Naive B cell (primary cell): ENCODE data around the gene PIK3R3. TPM values are rescaled to one million over a fixed set of nuclear protein-coding genes. Genes with fewer than 3 reads are reported as not detected.
A peak's percentile ranks its signal among the peaks of the same experiment; 100 is the strongest.

Experiments
- ATAC-seq, 2 donors: fragments of 150-1000 bp; cut with Tn5 transposase; 2 replicates each; pipeline ENCODE4 v1.10.0; 2021; ENCODE audit warnings: low read depth in 2 of 2, mild to moderate bottlenecking in 2 of 2, moderate library complexity in 2 of 2
- DNase-seq: peaks from one replicate; pipeline ENCODE4 v3.0.0; 2022
- H3K27ac Mint-ChIP-seq, 6 donors: one replicate each; pipeline ENCODE4 v1.8.0; 2020 to 2022; ENCODE audit warnings: mild to moderate bottlenecking in 6 of 6, mixed read lengths in 6 of 6, moderate library complexity in 5 of 6, inconsistent platforms in 2 of 6
- H3K27me3 Mint-ChIP-seq, 3 donors: one replicate each; pipeline ENCODE4 v1.8.0; 2021 to 2022; ENCODE audit warnings: mixed read lengths in 3 of 3, mild to moderate bottlenecking in 1 of 3
- H3K36me3 Mint-ChIP-seq, 2 donors: one replicate each; pipeline ENCODE4 v1.8.0; 2020 to 2022; ENCODE audit warnings: mixed read lengths in 2 of 2, inconsistent platforms in 1 of 2, mild to moderate bottlenecking in 1 of 2
- H3K4me1 Mint-ChIP-seq, 3 donors: one replicate each; pipeline ENCODE4 v1.8.0; 2020 to 2022; ENCODE audit warnings: mixed read lengths in 3 of 3, inconsistent platforms in 1 of 3, mild to moderate bottlenecking in 1 of 3, moderate library complexity in 1 of 3
- H3K4me3 Mint-ChIP-seq, 8 donors: one replicate each; pipeline ENCODE4 v1.8.0; 2020 to 2022; ENCODE audit warnings: mild to moderate bottlenecking in 8 of 8, mixed read lengths in 8 of 8, moderate library complexity in 8 of 8, inconsistent platforms in 2 of 8
- H3K9me3 Mint-ChIP-seq, 7 donors: one replicate each; pipeline ENCODE4 v1.8.0; 2020 to 2022; ENCODE audit warnings: mixed read lengths in 7 of 7, mild to moderate bottlenecking in 5 of 7, inconsistent platforms in 2 of 7, moderate library complexity in 1 of 7
- polyA plus RNA-seq, 6 donors: library from polyadenylated mRNA; unstranded; fragments of 300-500 nt; fragmentation: Illumina TruSeq; gene quantifications; one replicate each; pipeline ENCODE4 v1.2.3, GENCODE V29; 2021; ENCODE audit warnings: low read depth in 6 of 6

The PIK3R3 gene
- polyA plus RNA-seq, 6 donors from 2014 or later = 0.11 to 0.31 (median 0.25) TPM; not detected in 3

- no peaks in the 10 kb centered on the region for H3K36me3 Mint-ChIP-seq
- H3K9me3 Mint-ChIP-seq = no peaks in the 10 kb centered on the region
- no peak overlapping the region for H3K27ac Mint-ChIP-seq
- ATAC-seq = no peak
- H3K4me1 Mint-ChIP-seq = peaks cover 18 to 21% (median 19%) of the 10 kb centered on the region in 3 donors
- DNase-seq = no peak
- H3K27me3 Mint-ChIP-seq = peaks cover 33 to 52% (median 40%) of the 10 kb centered on the region in 3 donors
- H3K4me3 Mint-ChIP-seq = peak overlapping the region in 1 of 8 donors; percentile 4
Measured at GRCh38 chr1:46136711-46137110, 4.3 kb upstream of the PIK3R3 start.

GRCh38 chr1:46134660-46135331, 2.4 kb upstream of the PIK3R3 start:
- no peaks in the 10 kb centered on the region for H3K36me3 Mint-ChIP-seq

GRCh38 chr1:46133781-46134350, 1.4 kb upstream of the PIK3R3 start:
- H3K4me1 Mint-ChIP-seq = peaks cover 21 to 28% (median 24%) of the 10 kb centered on the region in 3 donors
- H3K27ac Mint-ChIP-seq = no peak overlapping the region
- H3K27me3 Mint-ChIP-seq = peaks cover 37 to 58% (median 48%) of the 10 kb centered on the region in 3 donors
- no peak for DNase-seq
- no peaks in the 10 kb centered on the region for H3K36me3 Mint-ChIP-seq
- H3K9me3 Mint-ChIP-seq = peaks cover 0 to 3% (median 0%) of the 10 kb centered on the region in 7 donors
- ATAC-seq = no peak
- H3K4me3 Mint-ChIP-seq = peak overlapping the region; percentile 95 to 100 (median 98)

More at GRCh38 chr1:46134660-46135331, 2.4 kb upstream of the PIK3R3 start:
- Mint-ChIP-seq H3K4me3 (peak overlapping the region in 1 of 8 donors; percentile 95), H3K27me3 (peaks cover 37 to 60% (median 47%) of the 10 kb centered on the region in 3 donors), H3K27ac (no peak overlapping the region), H3K4me1 (peaks cover 21 to 28% (median 24%) of the 10 kb centered on the region in 3 donors), H3K9me3 (no peaks in the 10 kb centered on the region)
- no peak for ATAC-seq
- DNase-seq = no peak

GRCh38 chr1:46133181-46133658, 791 bp upstream of the PIK3R3 start:
- Mint-ChIP-seq H3K4me3 (peak overlapping the region; percentile 95 to 100 (median 98)), H3K36me3 (no peaks in the 10 kb centered on the region), H3K27ac (peak overlapping the region in 4 of 6 donors; percentile 85 to 93 (median 88)), H3K27me3 (peaks cover 41 to 54% (median 53%) of the 10 kb centered on the region in 3 donors), H3K4me1 (peaks cover 21 to 28% (median 24%) of the 10 kb centered on the region in 3 donors), H3K9me3 (peaks cover 0 to 3% (median 0%) of the 10 kb centered on the region in 7 donors)
- no peak for DNase-seq
- peak; percentile 41 to 49 for ATAC-seq

GRCh38 chr1:46131712-46132528, 509 bp downstream of the PIK3R3 start:
- Mint-ChIP-seq H3K4me3 (peak overlapping the region; percentile 95 to 100 (median 98)), H3K4me1 (peaks cover 21 to 28% (median 24%) of the 10 kb centered on the region in 3 donors), H3K9me3 (peaks cover 0 to 3% (median 0%) of the 10 kb centered on the region in 7 donors), H3K27ac (peak overlapping the region in 5 of 6 donors; percentile 57 to 90 (median 82)), H3K36me3 (no peaks in the 10 kb centered on the region), H3K27me3 (peaks cover 41 to 50% (median 49%) of the 10 kb centered on the region in 3 donors)
- DNase-seq = peak; percentile 10
- peak; percentile 24 to 31 for ATAC-seq

- Mint-ChIP-seq H3K27me3 (peaks cover 41 to 42% (median 42%) of the 10 kb centered on the region in 3 donors), H3K4me1 (peaks cover 21 to 28% (median 24%) of the 10 kb centered on the region in 3 donors), H3K27ac (peak overlapping the region in 1 of 6 donors; percentile 22), H3K4me3 (peak overlapping the region in 7 of 8 donors; percentile 35 to 99 (median 95)), H3K36me3 (no peaks in the 10 kb centered on the region), H3K9me3 (peaks cover 0 to 3% (median 0%) of the 10 kb centered on the region in 7 donors)
- DNase-seq (no peak), ATAC-seq (no peak)
Measured at GRCh38 chr1:46131093-46131492, 1.3 kb downstream of the PIK3R3 start.

GRCh38 chr1:46130606-46131005, 1.8 kb downstream of the PIK3R3 start:
- peaks cover 21 to 28% (median 24%) of the 10 kb centered on the region in 3 donors for H3K4me1 Mint-ChIP-seq
- H3K36me3 Mint-ChIP-seq = no peaks in the 10 kb centered on the region
- H3K4me3 Mint-ChIP-seq = peak overlapping the region in 2 of 8 donors; percentile 65 to 98
- H3K9me3 Mint-ChIP-seq = peaks cover 0 to 3% (median 0%) of the 10 kb centered on the region in 7 donors
- no peak for ATAC-seq
- H3K27ac Mint-ChIP-seq = no peak overlapping the region
- peaks cover 40 to 42% (median 41%) of the 10 kb centered on the region in 3 donors for H3K27me3 Mint-ChIP-seq
- no peak for DNase-seq

GRCh38 chr1:46130121-46130520, 2.3 kb downstream of the PIK3R3 start:
- no peak overlapping the region for H3K27ac Mint-ChIP-seq
- H3K4me1 Mint-ChIP-seq = peaks cover 21 to 28% (median 24%) of the 10 kb centered on the region in 3 donors
- no peaks in the 10 kb centered on the region for H3K36me3 Mint-ChIP-seq
- DNase-seq = no peak
- no peak for ATAC-seq
- H3K9me3 Mint-ChIP-seq = peaks cover 0 to 3% (median 0%) of the 10 kb centered on the region in 7 donors
- peak overlapping the region in 1 of 8 donors; percentile 65 for H3K4me3 Mint-ChIP-seq
- peaks cover 40 to 42% (median 41%) of the 10 kb centered on the region in 3 donors for H3K27me3 Mint-ChIP-seq

GRCh38 chr1:46128344-46128743, 4.1 kb downstream of the PIK3R3 start:
- Mint-ChIP-seq H3K4me1 (peaks cover 15 to 29% (median 18%) of the 10 kb centered on the region in 3 donors), H3K27me3 (peaks cover 37 to 42% (median 41%) of the 10 kb centered on the region in 3 donors), H3K27ac (no peak overlapping the region), H3K36me3 (no peaks in the 10 kb centered on the region), H3K4me3 (no peak overlapping the region), H3K9me3 (peaks cover 0 to 3% (median 0%) of the 10 kb centered on the region in 7 donors)
- DNase-seq = no peak
- no peak for ATAC-seq

GRCh38 chr1:46118856-46119255, 13.6 kb downstream of the PIK3R3 start:
- no peak overlapping the region for H3K4me3 Mint-ChIP-seq
- DNase-seq = no peak
- ATAC-seq = no peak
- H3K27me3 Mint-ChIP-seq = peaks cover 0 to 4% (median 0%) of the 10 kb centered on the region in 3 donors
- peaks cover 0 to 6% (median 0%) of the 10 kb centered on the region in 3 donors for H3K4me1 Mint-ChIP-seq
- no peak overlapping the region for H3K27ac Mint-ChIP-seq
- no peaks in the 10 kb centered on the region for H3K9me3 Mint-ChIP-seq
- H3K36me3 Mint-ChIP-seq = no peaks in the 10 kb centered on the region

GRCh38 chr1:46117810-46118494, 14.5 kb downstream of the PIK3R3 start:
- no peaks in the 10 kb centered on the region for H3K36me3 Mint-ChIP-seq
- no peak overlapping the region for H3K4me3 Mint-ChIP-seq
- DNase-seq (no peak), ATAC-seq (no peak)
- no peak overlapping the region for H3K27ac Mint-ChIP-seq
- H3K27me3 Mint-ChIP-seq = peaks cover 0 to 1% (median 0%) of the 10 kb centered on the region in 3 donors
- H3K9me3 Mint-ChIP-seq = no peaks in the 10 kb centered on the region
- no peaks in the 10 kb centered on the region for H3K4me1 Mint-ChIP-seq

- Mint-ChIP-seq H3K9me3 (no peaks in the 10 kb centered on the region), H3K36me3 (no peaks in the 10 kb centered on the region), H3K27me3 (peaks cover 0 to 1% (median 0%) of the 10 kb centered on the region in 3 donors), H3K4me3 (no peak overlapping the region), H3K27ac (no peak overlapping the region), H3K4me1 (no peaks in the 10 kb centered on the region)
- DNase-seq = no peak
- no peak for ATAC-seq
Measured at GRCh38 chr1:46114925-46115603, 17.4 kb downstream of the PIK3R3 start.
